K562 (cell line): Measurements from ENCODE around the gene ZNF668.

Experiments used
- CBX2 ChIP-seq: fragments of 200-600 bp; sonication (generic); IDR thresholded peaks from one replicate; pipeline ENCODE4 v1.6.1; 2012; ENCODE audit warnings: mild to moderate bottlenecking, low read length, inconsistent platforms; ENCODE audit not compliant: insufficient read depth, poor library complexity, severe bottlenecking
- CTCF ChIP-seq, 3 experiments: IDR thresholded peaks in 2 of 3; conservative IDR thresholded peaks in 1 of 3; 2 replicates each; pipeline ENCODE4 v1.5.1; 2011 to 2012; ENCODE audit warnings: low read length in 3 of 3, mild to moderate bottlenecking in 3 of 3, control low read depth in 2 of 3, improper control_type of control experiment in 1 of 3, inconsistent platforms in 1 of 3, low read depth in 1 of 3, mixed read lengths in 1 of 3, moderate library complexity in 1 of 3; ENCODE audit not compliant: insufficient read depth in 2 of 3
- EWSR1 ChIP-seq: fragments of 450-650 bp; IDR thresholded peaks from 2 replicates; pipeline ENCODE4 v1.6.1; 2018; ENCODE audit warnings: borderline replicate concordance, mild to moderate bottlenecking, low read depth, moderate library complexity; ENCODE audit not compliant: partially characterized antibody
- IRF2 ChIP-seq: sonication (generic); formaldehyde crosslinking; IDR thresholded peaks from 2 replicates; pipeline ENCODE4 v1.8.1; 2022; ENCODE audit warnings: mild to moderate bottlenecking, missing genetic modification reagents
- KLF16 ChIP-seq: IDR thresholded peaks from 2 replicates; pipeline ENCODE4 v1.6.1; 2016; ENCODE audit warnings: antibody characterized with exemption
- MCM3 ChIP-seq: fragments of 450-650 bp; IDR thresholded peaks from 2 replicates; pipeline ENCODE4 v1.6.1; 2016
- SMC3 ChIP-seq: conservative IDR thresholded peaks from 2 replicates; pipeline ENCODE4 v1.6.1; 2011; ENCODE audit warnings: low read depth, low read length, improper control_type of control experiment; ENCODE audit not compliant: insufficient read depth
- SRF ChIP-seq, 2 experiments: fragments of 250-450, 450-650 bp in 1 of 2; sonication (Bioruptor Pico) in 1 of 2; sonication (generic) in 1 of 2; formaldehyde crosslinking; IDR thresholded peaks; 2 replicates each; pipeline versions ENCODE4 v1.5.0 to v1.5.1; 2020 to 2022; ENCODE audit warnings: mild to moderate bottlenecking in 1 of 2, missing genetic modification reagents in 1 of 2
- TBP ChIP-seq: optimal IDR thresholded peaks from 2 replicates; pipeline ENCODE3; 2011; ENCODE audit warnings: low read depth, low read length, improper control_type of control experiment
- USF1 ChIP-seq: sonication (generic); formaldehyde crosslinking; IDR thresholded peaks from 2 replicates; pipeline ENCODE4 v1.9.0; 2022; ENCODE audit warnings: mild to moderate bottlenecking, missing genetic modification reagents
- ZNF175 ChIP-seq: fragments of 200-800 bp; sonication (Bioruptor generic); IDR thresholded peaks from 2 replicates; pipeline ENCODE4 v1.6.1; 2016; ENCODE audit warnings: low read depth, mild to moderate bottlenecking, missing genetic modification characterization, missing compliant biosample characterization
- ZNF408 ChIP-seq: fragments of 250-450 bp; sonication (Bioruptor Pico); IDR thresholded peaks from 2 replicates; pipeline ENCODE4 v1.4.0; 2020; ENCODE audit warnings: low read depth, mild to moderate bottlenecking, moderate library complexity
- ZNF717 ChIP-seq: fragments of 250-450 bp; sonication (Bioruptor Pico); IDR thresholded peaks from 2 replicates; pipeline ENCODE4 v1.5.0; 2021

- TF ChIP-seq CBX2 (no peak), TBP (no peak), ZNF717 (CRISPR knock-in tag) (no peak), CTCF (IDR thresholded peaks at IDR 0.05 in 2 of 3, conservative IDR thresholded peaks at IDR 0.05 in 1 of 3; ENCODE audit: insufficient read depth in 2 of 3, low read depth in 1 of 3, low read length in 3 of 3) (no peak), KLF16 (no peak), ZNF408 (CRISPR knock-in tag) (no peak), SRF (CRISPR knock-in tag; IDR thresholded peaks at IDR 0.05) (no peak), ZNF175 (no peak), USF1 (CRISPR knock-in tag) (no peak), MCM3 (no peak), SMC3 (no peak), IRF2 (CRISPR knock-in tag) (no peak), EWSR1 (no peak)
These were observed 13.4 kb upstream of the ZNF668 start for GRCh38 chr16:31087481-31087880.
